Thoracic aorta (tissue), 2 donors: Measurements from ENCODE around the gene DBP. TPM values are rescaled to one million over a fixed set of nuclear protein-coding genes. Genes with fewer than 3 reads are reported as not detected.

Source experiments
- ATAC-seq: fragments of 150-250 bp; one replicate; pipeline ENCODE4 v1.8.0; 2017; ENCODE audit warnings: low read depth; ENCODE audit not compliant: insufficient number of reproducible peaks, low FRiP score
- DNase-seq: peaks from one replicate; pipeline ENCODE4 v3.0.0-alpha.2; 2020; ENCODE audit warnings: low spot score
- H3K27ac ChIP-seq, 2 donors: fragments of 200-600 bp; sonication (generic); 1 replicate in 1 of 2; 2 replicates in 1 of 2; pipeline ENCODE4 v1.5.1; 2016; ENCODE audit warnings: mild to moderate bottlenecking in 2 of 2, moderate library complexity in 2 of 2
- H3K27me3 ChIP-seq: fragments of 200-600 bp; sonication (generic); replicated peaks from 2 replicates; pipeline ENCODE4 v1.6.0; 2016; ENCODE audit warnings: mild to moderate bottlenecking; ENCODE audit not compliant: insufficient read depth
- H3K36me3 ChIP-seq: fragments of 200-600 bp; sonication (generic); one replicate; pipeline ENCODE4 v1.5.1; 2016
- H3K4me1 ChIP-seq, 2 donors: fragments of 200-600 bp; sonication (generic); 1 replicate in 1 of 2; 2 replicates in 1 of 2; pipeline versions ENCODE4 v1.5.1 to v1.6.0; 2016; ENCODE audit warnings: low read depth in 2 of 2, mild to moderate bottlenecking in 1 of 2; ENCODE audit not compliant: control insufficient read depth in 1 of 2
- H3K4me3 ChIP-seq: fragments of 200-600 bp; sonication (generic); 2 replicates; pipeline ENCODE4 v1.5.1; 2016; ENCODE audit warnings: mild to moderate bottlenecking
- H3K9me3 ChIP-seq: fragments of 200-600 bp; sonication (generic); 2 replicates; pipeline ENCODE4 v1.5.1; 2016
- total RNA-seq, 2 donors: library from RNA; depleted of rRNA; stranded (reverse); fragments of >200 nt; gene quantifications; one replicate each; pipeline versions ENCODE4 v1.1.0 to v1.2.3, GENCODE V29; 2016
- TF ChIP-seq, protein P1 (sequence below): fragments of 200-600 bp; sonication (generic); IDR thresholded peaks from one replicate; pipeline ENCODE4 v1.5.1; 2019; ENCODE audit warnings: antibody characterized with exemption

Gene DBP
- total RNA-seq, 2 donors from 2014 or later: 3.9 to 15.0 TPM

DNA sequence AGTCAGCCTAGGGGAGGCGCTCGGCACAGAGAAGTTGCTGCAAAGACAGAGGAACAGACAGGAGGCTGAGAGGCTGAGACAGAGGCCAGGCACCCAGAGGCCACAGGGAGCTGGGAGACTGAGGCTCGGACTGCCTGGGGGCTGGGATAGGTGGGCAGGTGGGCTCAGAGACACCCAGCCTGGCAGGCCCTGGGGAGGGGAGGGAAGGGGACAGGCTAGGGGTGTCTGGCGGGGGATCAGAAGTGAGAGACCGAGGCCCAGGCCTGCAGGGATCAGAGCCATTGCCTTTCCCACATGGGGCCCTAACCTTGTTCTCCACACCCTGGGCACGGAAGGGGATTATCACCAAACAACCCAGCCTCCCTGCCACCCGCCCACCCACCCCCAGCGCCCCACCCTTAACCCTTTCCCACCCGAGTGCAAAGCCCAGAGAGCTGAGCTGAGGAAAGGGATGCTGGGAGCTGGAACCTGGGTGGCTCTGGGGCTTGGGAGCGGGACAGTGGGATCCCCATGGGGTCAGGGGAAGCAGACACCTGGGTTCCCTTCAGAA, 34.3 kb upstream of the DBP start:
- Histone ChIP-seq H3K9me3 (no peaks in the 10 kb centered on the region), H3K27me3 (no peaks in the 10 kb centered on the region), H3K27ac (no peak overlapping the region), H3K36me3 (no peaks in the 10 kb centered on the region), H3K4me1 (peaks cover 0 to 3% of the 10 kb centered on the region in 2 donors), H3K4me3 (no peak overlapping the region)
- DNase-seq (no peak), ATAC-seq (no peak)
- TF ChIP-seq, protein P1, sequence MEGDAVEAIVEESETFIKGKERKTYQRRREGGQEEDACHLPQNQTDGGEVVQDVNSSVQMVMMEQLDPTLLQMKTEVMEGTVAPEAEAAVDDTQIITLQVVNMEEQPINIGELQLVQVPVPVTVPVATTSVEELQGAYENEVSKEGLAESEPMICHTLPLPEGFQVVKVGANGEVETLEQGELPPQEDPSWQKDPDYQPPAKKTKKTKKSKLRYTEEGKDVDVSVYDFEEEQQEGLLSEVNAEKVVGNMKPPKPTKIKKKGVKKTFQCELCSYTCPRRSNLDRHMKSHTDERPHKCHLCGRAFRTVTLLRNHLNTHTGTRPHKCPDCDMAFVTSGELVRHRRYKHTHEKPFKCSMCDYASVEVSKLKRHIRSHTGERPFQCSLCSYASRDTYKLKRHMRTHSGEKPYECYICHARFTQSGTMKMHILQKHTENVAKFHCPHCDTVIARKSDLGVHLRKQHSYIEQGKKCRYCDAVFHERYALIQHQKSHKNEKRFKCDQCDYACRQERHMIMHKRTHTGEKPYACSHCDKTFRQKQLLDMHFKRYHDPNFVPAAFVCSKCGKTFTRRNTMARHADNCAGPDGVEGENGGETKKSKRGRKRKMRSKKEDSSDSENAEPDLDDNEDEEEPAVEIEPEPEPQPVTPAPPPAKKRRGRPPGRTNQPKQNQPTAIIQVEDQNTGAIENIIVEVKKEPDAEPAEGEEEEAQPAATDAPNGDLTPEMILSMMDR: no peak

DNA sequence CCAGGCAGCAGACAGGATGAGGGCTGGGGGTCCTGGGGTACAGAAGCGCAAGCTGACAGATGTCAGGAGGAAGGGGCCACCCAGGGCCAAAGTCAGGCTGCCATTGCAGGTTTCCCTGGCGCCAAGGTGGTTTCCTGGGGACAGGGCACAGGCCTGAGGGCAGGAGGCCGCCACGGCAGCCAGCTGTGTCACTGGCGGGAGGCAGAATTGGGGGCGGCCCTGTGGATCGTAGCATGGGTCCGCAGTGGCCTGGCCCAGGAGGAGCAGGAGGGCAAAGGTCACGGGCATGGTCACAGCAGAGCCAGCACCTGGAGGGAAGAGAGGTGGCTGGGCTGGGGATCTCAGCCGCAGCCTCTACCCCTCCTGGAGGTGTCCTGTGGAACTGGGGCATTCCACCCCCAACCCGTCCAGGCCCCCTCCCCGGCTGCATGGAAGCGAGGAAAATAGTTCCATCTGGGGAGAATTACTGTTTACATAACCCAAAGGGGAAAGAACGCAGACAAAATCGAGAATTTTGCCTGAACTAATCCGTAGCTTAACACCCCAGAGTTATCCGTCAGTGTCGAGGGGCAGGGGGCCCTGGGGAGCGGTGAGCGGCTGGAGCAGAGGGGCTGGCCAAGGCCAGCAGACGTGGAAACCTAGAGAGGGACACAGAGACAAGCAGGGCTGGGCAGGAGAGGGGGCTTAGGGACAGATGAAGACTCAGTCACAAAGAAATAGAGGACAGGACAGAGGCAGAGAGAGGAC, 33.7 kb upstream of the DBP start:
- H3K4me3 ChIP-seq: no peak overlapping the region
- H3K36me3 ChIP-seq: no peaks in the 10 kb centered on the region
- no peak for ATAC-seq
- peaks cover 0 to 3% of the 10 kb centered on the region in 2 donors for H3K4me1 ChIP-seq
- no peaks in the 10 kb centered on the region for H3K27me3 ChIP-seq
- H3K9me3 ChIP-seq: no peaks in the 10 kb centered on the region
- DNase-seq: no peak
- no peak overlapping the region for H3K27ac ChIP-seq
- TF ChIP-seq, protein P1: no peak

DNA sequence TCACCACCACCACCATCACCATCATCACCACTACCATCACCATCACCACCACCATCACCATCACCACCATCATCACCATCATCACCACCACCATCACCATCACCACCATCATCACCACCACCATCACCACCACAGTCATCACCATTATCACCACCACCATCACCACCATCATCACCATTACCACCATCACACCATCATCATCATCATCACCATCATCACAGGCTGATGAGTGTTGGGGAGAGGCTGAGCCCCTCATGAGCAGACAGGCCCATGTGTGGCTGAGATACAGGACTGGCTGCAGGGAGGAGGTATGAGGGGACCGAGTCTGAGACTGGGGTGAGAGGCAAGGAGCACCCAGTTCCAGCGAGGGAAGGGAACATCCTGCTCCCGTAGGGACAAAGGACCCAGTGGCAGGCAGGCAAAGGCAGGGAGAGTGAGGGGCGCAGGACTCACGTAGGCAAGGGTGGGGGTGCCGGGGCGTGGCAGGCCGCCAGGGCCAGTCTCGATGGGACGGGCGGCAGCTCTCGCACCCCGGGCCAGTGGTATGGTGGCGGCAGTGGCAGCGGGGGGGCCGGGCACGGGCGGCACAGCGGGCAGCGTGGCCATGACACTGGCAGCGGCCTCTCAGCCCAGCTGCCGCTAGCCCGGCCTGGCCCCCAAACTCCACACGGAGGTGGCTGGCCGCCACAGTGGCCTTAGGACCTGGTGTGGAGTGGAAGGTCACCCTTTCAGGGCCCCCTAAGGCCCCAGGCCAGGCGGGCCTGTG, 32.9 kb upstream of the DBP start:
- H3K4me3 ChIP-seq: no peak overlapping the region
- no peak for ATAC-seq

DNA sequence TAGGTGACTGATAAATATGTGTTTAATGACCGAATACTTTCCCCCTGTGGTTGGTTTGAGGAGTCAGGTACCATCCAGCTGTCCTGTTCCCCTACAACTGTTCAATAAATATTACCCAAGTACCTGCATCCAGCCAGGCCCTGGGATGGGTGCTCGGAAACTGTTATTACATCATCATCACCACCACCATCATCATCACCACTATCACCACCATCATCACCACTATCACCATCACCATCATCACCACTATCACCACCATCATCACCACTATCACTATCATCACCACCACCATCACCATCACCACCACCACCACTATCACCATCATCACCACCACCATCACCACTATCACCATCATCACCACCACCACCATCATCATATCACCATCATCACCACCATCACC, 31.6 kb upstream of the DBP start:
- no peaks in the 10 kb centered on the region for H3K27me3 ChIP-seq
- H3K4me1 ChIP-seq: no peaks in the 10 kb centered on the region
- ATAC-seq (no peak), DNase-seq (no peak)
- no peaks in the 10 kb centered on the region for H3K9me3 ChIP-seq
- no peak overlapping the region for H3K27ac ChIP-seq
- H3K36me3 ChIP-seq: no peaks in the 10 kb centered on the region
- no peak overlapping the region for H3K4me3 ChIP-seq
- TF ChIP-seq, protein P1: no peak

More for the DNA sequence above, 32.9 kb upstream of the DBP start:
- Histone ChIP-seq H3K4me1 (peaks cover 0 to under 1% of the 10 kb centered on the region in 2 donors), H3K27me3 (no peaks in the 10 kb centered on the region), H3K9me3 (no peaks in the 10 kb centered on the region), H3K27ac (no peak overlapping the region), H3K36me3 (no peaks in the 10 kb centered on the region)
- TF ChIP-seq, protein P1: no peak
- no peak for DNase-seq

DNA sequence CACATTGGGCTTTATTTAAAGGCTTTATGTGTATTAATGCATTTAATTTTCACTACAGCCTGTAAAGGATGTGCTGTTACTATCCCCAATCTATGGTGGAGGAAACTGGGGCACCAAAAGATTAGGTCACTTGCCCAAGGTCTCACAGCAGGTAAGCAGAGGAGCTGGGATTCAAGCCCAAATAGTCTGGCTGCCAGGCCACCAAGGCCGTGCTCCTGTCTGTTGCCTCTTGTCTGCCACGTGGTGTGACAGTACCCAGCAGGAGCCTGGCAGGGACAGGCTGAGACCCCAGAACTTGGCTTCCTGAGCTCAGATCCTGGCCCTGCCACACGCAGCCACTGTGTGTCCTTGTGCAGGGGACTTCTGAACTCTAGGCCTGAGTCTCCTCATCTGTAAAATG, 31.2 kb upstream of the DBP start:
- DNase-seq (no peak), ATAC-seq (no peak)
- TF ChIP-seq, protein P1: no peak
- Histone ChIP-seq H3K9me3 (no peaks in the 10 kb centered on the region), H3K36me3 (no peaks in the 10 kb centered on the region), H3K4me1 (no peaks in the 10 kb centered on the region), H3K4me3 (no peak overlapping the region), H3K27ac (no peak overlapping the region), H3K27me3 (no peaks in the 10 kb centered on the region)
